ENCODE data around the gene SYS1.

Gene SYS1

DNA sequence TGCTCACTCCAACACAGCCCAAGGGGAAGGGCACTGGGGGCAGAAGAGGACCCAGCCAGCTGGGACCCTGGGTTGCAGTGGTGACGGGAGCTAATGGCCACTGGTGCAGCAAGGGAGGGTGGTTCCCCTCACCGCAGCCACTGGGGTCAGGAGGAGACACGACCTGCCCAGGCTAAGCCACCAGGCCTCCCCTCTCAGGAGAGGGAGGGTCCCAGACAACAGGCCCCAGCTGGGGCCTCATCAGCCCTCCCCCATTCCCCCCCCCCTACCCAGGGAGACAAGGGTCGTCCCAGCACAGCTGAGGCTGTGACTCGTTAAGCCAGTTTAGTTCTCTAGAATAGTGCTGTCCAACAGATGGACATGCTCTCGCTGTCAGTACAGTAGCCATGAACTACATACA, 37.6 kb upstream of the SYS1 start:
- Histone ChIP-seq H3K9me3 (ENCODE audit: control insufficient read depth, insufficient read depth, low read depth, low read length) (no peaks in the 10 kb centered on the region), H3K36me3 (ENCODE audit: control insufficient read depth, insufficient read depth, low read length) (peaks cover 45% of the 10 kb centered on the region), H3K9ac (ENCODE audit: low read length) (no peak overlapping the region), H3K27ac (ENCODE audit: low read depth, low read length) (no peak overlapping the region), H3K4me3 (ENCODE audit: low read depth, low read length) (no peak overlapping the region), H3K27me3 (ENCODE audit: control insufficient read depth, insufficient read depth, low read length) (no peaks in the 10 kb centered on the region), H3K4me1 (ENCODE audit: control insufficient read depth, insufficient read depth, low read length) (peaks cover 5% of the 10 kb centered on the region; the same call in 1 of the 2 replicates)

DNA sequence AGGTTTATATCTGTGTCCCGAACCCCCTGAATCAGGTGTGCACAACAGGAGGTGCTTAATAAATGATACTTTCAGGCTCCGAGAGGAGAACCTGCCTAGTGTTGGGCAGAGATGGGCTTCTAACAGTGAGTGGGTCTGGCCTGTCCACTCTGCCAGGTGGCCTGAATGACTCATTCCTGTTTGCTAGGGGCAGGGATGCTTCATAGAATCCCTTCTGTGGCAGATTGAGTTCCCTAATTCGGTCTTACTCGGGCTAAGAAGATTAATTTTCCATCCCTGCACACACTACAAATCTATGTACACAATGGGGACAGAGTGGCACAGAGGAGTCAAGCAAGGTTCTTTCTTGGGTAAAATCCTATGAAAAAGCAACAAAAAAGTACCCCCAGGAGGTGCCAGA, 34.5 kb upstream of the SYS1 start:
- no peaks in the 10 kb centered on the region for H3K27me3 ChIP-seq (ENCODE audit: control insufficient read depth, insufficient read depth, low read length)
- no peak overlapping the region for H3K27ac ChIP-seq (ENCODE audit: low read depth, low read length)

DNA sequence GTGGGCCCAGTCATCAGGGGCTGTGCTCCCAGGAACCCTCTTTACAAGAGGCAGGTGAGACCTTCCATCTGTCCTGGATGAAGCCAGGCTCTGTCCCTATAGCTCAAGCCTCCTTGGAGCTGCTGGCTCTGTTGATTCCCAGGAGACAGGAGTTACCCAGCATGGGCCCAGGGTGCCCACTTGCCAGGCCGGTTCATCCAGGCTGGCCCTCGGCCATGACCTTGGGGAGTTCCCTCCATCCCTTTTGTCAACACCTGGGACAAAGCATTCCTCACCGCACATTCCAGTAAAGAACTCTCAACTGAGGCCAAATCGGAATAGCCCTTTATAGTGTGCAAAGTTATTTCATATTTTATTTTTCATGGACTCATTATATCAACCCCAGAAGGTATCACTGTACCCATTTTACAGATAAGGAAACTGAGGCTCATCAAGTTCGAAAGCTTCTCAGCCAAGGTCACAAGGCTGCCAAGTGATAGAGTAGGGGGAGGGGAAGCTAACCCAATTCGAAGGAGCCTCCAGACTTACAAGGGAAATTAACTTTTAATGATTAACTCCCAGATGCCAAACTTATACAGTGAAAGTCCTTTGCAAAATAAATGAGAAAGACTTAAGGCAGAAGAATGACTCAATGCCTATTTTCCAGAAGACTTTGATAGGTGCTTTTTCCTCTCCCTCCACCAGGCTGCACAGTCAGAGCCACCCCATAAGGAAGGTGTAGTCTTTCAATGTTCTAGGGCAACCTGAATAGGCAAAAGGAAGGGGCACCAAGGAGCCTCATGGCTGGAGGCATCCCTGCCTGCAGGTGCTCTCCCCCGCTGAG, 33.2 kb upstream of the SYS1 start:
- H3K36me3 ChIP-seq (ENCODE audit: control insufficient read depth, insufficient read depth, low read length), result peaks cover 72% of the 10 kb centered on the region

More for the DNA sequence above, 34.5 kb upstream of the SYS1 start:
- Histone ChIP-seq H3K36me3 (ENCODE audit: control insufficient read depth, insufficient read depth, low read length) (peaks cover 70% of the 10 kb centered on the region), H3K9ac (ENCODE audit: low read length) (no peak overlapping the region), H3K4me3 (ENCODE audit: low read depth, low read length) (no peak overlapping the region), H3K9me3 (ENCODE audit: control insufficient read depth, insufficient read depth, low read depth, low read length) (no peaks in the 10 kb centered on the region), H3K4me1 (ENCODE audit: control insufficient read depth, insufficient read depth, low read length) (peaks cover 5% of the 10 kb centered on the region; the same call in 1 of the 2 replicates)

GRCh38 chr20:45330476-45330875, 32.5 kb upstream of the SYS1 start:
- H3K9me3 ChIP-seq (ENCODE audit: control insufficient read depth, insufficient read depth, low read depth, low read length), result no peaks in the 10 kb centered on the region
- no peak overlapping the region for H3K4me3 ChIP-seq (ENCODE audit: low read depth, low read length)
- peaks cover 3% of the 10 kb centered on the region; the same call in 1 of the 2 replicates for H3K4me1 ChIP-seq (ENCODE audit: control insufficient read depth, insufficient read depth, low read length)
- H3K9ac ChIP-seq (ENCODE audit: low read length), result no peak overlapping the region
- H3K36me3 ChIP-seq (ENCODE audit: control insufficient read depth, insufficient read depth, low read length), result peaks cover 73% of the 10 kb centered on the region
- no peaks in the 10 kb centered on the region for H3K27me3 ChIP-seq (ENCODE audit: control insufficient read depth, insufficient read depth, low read length)
- H3K27ac ChIP-seq (ENCODE audit: low read depth, low read length), result no peak overlapping the region

More for the DNA sequence above, 33.2 kb upstream of the SYS1 start:
- H3K9me3 ChIP-seq (ENCODE audit: control insufficient read depth, insufficient read depth, low read depth, low read length), result no peaks in the 10 kb centered on the region
- no peak overlapping the region for H3K4me3 ChIP-seq (ENCODE audit: low read depth, low read length)
- no peaks in the 10 kb centered on the region for H3K27me3 ChIP-seq (ENCODE audit: control insufficient read depth, insufficient read depth, low read length)
- no peak overlapping the region for H3K27ac ChIP-seq (ENCODE audit: low read depth, low read length)
- peaks cover 5% of the 10 kb centered on the region; the same call in 1 of the 2 replicates for H3K4me1 ChIP-seq (ENCODE audit: control insufficient read depth, insufficient read depth, low read length)
- no peak overlapping the region for H3K9ac ChIP-seq (ENCODE audit: low read length)

DNA sequence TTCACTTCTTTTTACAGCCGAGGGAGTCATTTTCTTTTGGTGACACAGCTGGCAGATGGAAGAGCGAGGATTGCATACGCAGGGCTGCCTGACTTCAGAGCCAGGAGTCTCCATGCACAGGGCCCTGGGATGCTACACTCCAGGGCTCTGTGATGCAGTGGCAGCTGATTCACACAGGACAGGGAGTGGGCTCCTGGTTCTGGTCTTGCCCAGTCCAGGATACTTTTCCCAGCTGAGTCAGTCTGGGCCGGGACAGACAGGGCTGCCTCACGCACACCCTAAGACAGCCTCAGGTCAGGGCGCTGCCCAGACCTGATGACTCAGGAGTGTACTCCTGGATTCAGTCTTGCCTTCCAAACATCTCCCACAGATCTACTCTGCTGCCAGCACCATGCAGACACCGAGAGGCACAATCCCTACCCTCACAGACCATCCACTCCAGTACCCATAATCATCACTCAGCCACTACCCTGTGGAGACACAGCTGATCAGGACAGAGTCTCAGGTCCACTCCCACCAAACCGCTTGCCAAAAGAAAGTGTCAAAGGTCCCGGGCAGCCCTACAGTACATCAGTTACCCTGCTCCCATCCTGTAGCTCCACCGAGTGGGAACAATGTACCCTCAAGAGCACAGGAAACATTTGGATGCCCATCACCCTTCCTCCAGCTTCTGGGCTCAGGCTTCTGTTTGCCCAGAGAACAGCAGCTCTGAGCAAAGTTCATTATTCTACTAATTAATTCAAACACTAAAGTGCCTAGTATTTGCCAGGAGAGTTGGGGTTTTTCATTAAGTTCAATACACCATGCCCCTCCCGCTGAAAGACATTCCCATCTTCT, 26.2 kb upstream of the SYS1 start:
- peaks cover 51% of the 10 kb centered on the region for H3K4me1 ChIP-seq (ENCODE audit: control insufficient read depth, insufficient read depth, low read length)
- H3K27me3 ChIP-seq (ENCODE audit: control insufficient read depth, insufficient read depth, low read length), result no peaks in the 10 kb centered on the region
- H3K9me3 ChIP-seq (ENCODE audit: control insufficient read depth, insufficient read depth, low read depth, low read length), result no peaks in the 10 kb centered on the region
- H3K9ac ChIP-seq (ENCODE audit: low read length), result no peak overlapping the region
- no peak overlapping the region; the same call in 1 of the 2 replicates for H3K27ac ChIP-seq (ENCODE audit: low read depth, low read length)
- no peak overlapping the region for H3K4me3 ChIP-seq (ENCODE audit: low read depth, low read length)
- H3K36me3 ChIP-seq (ENCODE audit: control insufficient read depth, insufficient read depth, low read length), result peaks cover 21% of the 10 kb centered on the region

DNA sequence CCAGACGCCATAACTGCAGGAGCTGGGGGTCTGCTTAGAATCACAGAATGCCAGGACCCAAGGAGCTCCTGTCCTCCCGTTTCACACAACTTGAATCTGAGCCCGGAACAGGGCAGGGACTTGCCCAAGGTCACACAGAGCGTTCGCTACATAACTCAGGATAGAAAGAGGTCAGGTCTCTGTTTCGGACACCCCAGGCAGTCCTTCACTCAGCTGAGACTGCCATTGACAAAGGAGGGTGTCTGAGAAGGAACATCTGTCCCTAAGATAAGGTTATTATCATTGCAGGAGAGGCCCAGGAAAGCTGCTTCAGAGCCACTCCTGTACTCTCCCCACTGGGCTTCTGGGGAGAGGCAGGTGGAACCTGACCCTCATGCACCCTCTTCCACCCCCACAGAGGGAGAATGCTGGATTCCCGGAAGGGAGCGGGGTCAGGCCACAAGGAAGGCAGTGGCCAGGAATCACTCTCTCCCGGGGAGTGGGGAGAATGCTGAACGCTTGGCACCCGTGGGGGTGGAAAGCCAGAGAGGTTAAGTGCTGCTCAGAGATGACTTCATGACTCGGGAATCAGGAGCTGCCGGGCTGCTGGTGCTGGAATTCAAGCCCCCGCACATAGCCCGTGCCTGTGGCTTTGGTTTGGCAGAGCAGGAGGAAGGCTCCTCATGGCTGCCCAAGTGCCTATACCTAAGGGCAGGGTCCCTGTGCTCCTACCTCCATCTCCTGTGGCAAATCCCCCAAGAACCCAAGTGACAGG, 25.4 kb upstream of the SYS1 start:
- H3K4me1 ChIP-seq (ENCODE audit: control insufficient read depth, insufficient read depth, low read length), result peaks cover 57% of the 10 kb centered on the region
- H3K9me3 ChIP-seq (ENCODE audit: control insufficient read depth, insufficient read depth, low read depth, low read length), result no peaks in the 10 kb centered on the region
- H3K4me3 ChIP-seq (ENCODE audit: low read depth, low read length), result no peak overlapping the region
- H3K27ac ChIP-seq (ENCODE audit: low read depth, low read length), result peak overlapping the region; percentile 50; the same call in 1 of the 2 replicates
- H3K9ac ChIP-seq (ENCODE audit: low read length), result peak overlapping the region; percentile 8
- peaks cover 15% of the 10 kb centered on the region; the same call in 1 of the 2 replicates for H3K36me3 ChIP-seq (ENCODE audit: control insufficient read depth, insufficient read depth, low read length)
- H3K27me3 ChIP-seq (ENCODE audit: control insufficient read depth, insufficient read depth, low read length), result no peaks in the 10 kb centered on the region

DNA sequence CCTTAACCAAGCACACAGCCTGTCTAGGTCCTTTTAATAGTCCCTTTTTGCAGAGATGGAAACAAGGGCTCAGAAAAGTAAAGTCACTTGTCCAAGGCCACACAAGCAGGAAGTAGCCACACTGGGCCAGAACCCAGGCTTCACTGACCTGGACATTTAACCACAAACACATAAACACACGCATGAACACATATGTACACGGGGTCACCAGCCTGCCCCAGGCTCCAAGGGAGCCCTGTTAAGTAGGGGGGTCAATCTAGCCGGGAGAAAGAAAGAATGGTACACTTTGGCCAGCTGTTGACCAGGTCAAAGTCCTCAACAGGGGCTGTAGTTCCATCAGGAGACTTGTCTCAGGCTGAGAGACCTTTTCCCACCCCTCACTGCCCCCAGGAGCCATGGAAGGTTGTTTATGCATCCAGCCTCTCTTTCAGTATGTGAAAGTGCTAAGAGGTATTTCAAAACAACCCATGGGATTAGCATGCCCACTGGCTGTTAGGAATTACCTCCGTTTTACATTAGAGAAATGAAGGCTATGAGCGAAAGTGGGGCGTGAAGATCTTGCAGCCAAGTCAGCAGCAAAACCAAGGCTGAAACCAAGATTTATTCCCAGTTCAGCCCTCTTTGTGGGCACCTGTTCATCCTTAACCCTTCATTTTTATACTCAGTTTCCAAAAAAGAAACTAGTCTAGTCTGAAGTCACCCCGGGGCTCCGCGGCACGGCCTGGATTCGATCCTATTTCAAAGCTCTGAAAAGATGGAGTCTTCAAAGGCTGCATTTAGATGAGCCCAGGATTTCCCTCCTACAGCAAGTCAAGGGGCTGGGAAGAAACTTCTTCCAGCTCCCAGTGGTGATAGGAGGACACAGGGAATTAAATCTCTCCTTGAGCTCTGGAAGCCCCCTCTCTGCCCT, 24.6 kb upstream of the SYS1 start:
- no peak overlapping the region for H3K4me3 ChIP-seq (ENCODE audit: low read depth, low read length)
- peak overlapping the region; percentile 8 for H3K9ac ChIP-seq (ENCODE audit: low read length)
- H3K9me3 ChIP-seq (ENCODE audit: control insufficient read depth, insufficient read depth, low read depth, low read length), result no peaks in the 10 kb centered on the region
- no peaks in the 10 kb centered on the region for H3K27me3 ChIP-seq (ENCODE audit: control insufficient read depth, insufficient read depth, low read length)
- 0 out of 2 replicates have a peak, but pooled peaks cover 10% of the 10 kb centered on the region for H3K36me3 ChIP-seq (ENCODE audit: control insufficient read depth, insufficient read depth, low read length)
- H3K4me1 ChIP-seq (ENCODE audit: control insufficient read depth, insufficient read depth, low read length), result peaks cover 66% of the 10 kb centered on the region
- peak overlapping the region; percentile 50; the same call in 1 of the 2 replicates for H3K27ac ChIP-seq (ENCODE audit: low read depth, low read length)

- H3K36me3 ChIP-seq (ENCODE audit: control insufficient read depth, insufficient read depth, low read length), result 0 out of 2 replicates have a peak, but pooled peaks cover 10% of the 10 kb centered on the region
- no peaks in the 10 kb centered on the region for H3K9me3 ChIP-seq (ENCODE audit: control insufficient read depth, insufficient read depth, low read depth, low read length)
- peaks cover 73% of the 10 kb centered on the region for H3K4me1 ChIP-seq (ENCODE audit: control insufficient read depth, insufficient read depth, low read length)
- H3K9ac ChIP-seq (ENCODE audit: low read length), result no peak overlapping the region
- no peaks in the 10 kb centered on the region for H3K27me3 ChIP-seq (ENCODE audit: control insufficient read depth, insufficient read depth, low read length)
- H3K27ac ChIP-seq (ENCODE audit: low read depth, low read length), result no peak overlapping the region
- no peak overlapping the region for H3K4me3 ChIP-seq (ENCODE audit: low read depth, low read length)
These were observed 23.9 kb upstream of the SYS1 start for GRCh38 chr20:45339084-45339483.

DNA sequence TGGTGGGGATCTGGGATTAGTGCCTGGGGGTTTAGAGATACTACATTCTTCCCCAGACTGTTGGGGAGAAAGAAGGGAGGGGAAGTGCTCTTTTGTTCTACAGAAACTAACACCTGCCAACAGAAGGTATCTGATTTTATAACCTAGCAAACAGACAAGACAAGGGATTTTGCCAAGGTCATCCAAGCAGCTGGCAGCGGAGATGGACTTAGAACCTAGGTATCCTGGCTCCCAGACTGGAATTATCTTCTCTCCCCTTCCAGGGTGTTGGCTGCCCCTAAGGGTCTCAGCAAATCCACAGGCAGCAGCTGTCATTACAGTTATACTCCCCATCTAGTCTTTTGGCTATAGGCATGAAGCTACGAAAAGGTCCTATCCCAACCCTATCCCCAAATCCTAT, 23.2 kb upstream of the SYS1 start:
- Histone ChIP-seq H3K36me3 (ENCODE audit: control insufficient read depth, insufficient read depth, low read length) (0 out of 2 replicates have a peak, but pooled peaks cover 7% of the 10 kb centered on the region), H3K27me3 (ENCODE audit: control insufficient read depth, insufficient read depth, low read length) (no peaks in the 10 kb centered on the region), H3K4me1 (ENCODE audit: control insufficient read depth, insufficient read depth, low read length) (peaks cover 80% of the 10 kb centered on the region), H3K9ac (ENCODE audit: low read length) (no peak overlapping the region), H3K9me3 (ENCODE audit: control insufficient read depth, insufficient read depth, low read depth, low read length) (no peaks in the 10 kb centered on the region), H3K4me3 (ENCODE audit: low read depth, low read length) (no peak overlapping the region), H3K27ac (ENCODE audit: low read depth, low read length) (no peak overlapping the region)
